NCI-H2107 treated with DMSO at 0.1 percent for 48 hours (cell line): ENCODE measurements around the gene AP3B1.

Experiments used
- DNase-seq: peaks from one replicate; lab custom pipeline; 2025; ENCODE audit not compliant: unreplicated experiment; lab: John Stamatoyannopoulos, UW

Gene AP3B1

DNA sequence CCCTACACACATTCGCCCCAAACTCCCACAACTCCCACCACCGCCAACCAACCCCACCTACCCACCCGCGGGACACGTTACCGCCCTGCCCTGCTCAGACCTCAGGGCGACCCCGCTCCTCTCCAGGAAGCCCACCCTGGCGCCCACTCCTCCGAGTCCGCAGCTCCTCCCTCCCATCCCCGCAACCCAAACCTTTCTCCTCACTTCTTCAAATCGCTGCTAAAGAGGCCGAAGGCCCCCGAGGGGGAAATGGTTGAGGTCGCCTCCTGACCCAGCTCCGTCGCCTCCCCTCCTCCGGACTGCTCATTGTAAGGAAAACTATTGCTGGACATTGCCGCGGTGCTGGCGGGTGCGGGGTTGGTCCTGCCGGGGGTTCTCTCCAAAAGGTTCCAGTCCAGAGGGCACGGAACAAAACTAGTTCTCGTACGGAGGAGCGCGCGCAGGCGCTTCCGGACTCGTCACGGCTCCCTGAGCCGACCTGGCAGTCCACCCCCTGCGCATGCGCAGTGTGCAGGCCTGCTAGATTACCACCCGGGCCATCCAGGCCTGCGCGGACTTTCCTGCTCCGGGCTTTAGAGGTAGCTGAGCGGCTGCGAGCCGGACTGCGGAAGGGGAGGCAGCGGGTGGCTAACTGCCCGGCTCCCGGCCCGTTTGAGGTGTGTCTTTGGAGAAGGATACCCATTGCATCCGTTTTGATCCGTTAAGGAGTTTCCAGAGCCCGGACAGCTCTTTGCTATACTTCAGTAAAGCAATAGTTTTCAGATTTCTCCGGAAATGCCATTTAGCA is at the start of gene AP3B1:
Gene AP3B1, minus strand, starts transcription at position 451 of the 787 bp plus-strand sequence. Its CDS starts 119 bp downstream, at position 332.
- DNase-seq: peak; percentile 71

- DNase-seq: no peak
These were observed 46.9 kb upstream of the AP3B1 start for GRCh38 chr5:78341440-78341839.

DNA sequence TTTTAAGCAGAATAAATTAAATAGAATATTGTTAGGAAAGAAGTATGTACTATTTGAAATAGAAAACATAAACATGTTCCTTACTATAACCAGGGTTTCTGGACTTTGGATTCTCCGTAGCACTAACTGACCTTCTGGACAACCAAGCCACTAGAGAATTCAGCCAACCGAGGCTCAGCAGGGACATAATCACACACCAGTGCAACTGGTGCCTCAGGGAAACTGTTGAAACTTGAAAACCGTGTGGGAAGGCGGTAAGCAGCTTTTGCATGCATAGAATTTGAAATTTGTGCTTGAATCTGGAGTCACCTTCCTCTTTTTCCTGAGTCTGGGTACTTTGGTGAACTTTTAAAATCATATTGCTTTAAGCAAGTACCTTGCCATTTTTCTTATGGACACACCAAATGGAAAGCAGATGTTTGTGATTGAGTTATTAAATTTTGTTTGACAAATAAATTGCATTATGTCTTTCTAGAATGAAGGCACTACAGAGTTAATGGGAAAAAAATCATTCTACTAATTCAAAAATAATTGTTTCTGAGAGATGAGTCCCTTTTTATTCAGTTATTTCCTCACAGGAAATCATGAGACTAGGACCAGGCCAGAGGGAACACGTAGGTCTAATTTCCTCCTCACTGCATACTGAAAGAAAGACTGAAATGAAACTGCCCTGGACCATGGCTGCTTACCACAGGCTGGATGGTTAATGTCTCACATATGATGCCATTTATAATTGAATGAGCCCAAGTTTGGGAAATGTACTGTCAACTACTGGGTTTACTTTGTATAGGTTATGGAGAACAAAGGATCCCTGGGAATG is 45.3 kb upstream of the AP3B1 start:
- DNase-seq: no peak

- DNase-seq: no peak
These were observed 42.2 kb upstream of the AP3B1 start for GRCh38 chr5:78336698-78337097.

DNA sequence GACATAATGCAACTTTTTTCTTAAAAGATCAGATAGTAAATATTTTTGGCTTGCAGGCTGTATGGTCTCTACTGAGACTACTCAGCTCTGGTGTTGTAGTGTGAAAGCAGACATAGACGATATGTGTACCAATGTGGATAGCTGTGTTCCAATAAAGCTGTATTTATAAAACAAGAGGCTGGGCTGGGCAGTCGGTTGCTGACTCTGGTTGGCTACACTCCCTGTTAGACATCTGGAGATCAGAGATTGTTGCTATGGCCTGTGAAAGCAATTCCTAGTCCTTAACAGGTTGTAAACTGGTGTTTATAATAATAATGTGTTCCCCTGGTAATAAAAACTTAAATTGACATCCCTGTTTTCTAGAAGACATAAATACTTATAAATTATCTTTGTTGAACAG is 41.5 kb upstream of the AP3B1 start:
- DNase-seq: no peak

GRCh38 chr5:78334811-78335210 is 40.3 kb upstream of the AP3B1 start:
- no peak for DNase-seq

GRCh38 chr5:78331523-78332080 is 37.1 kb upstream of the AP3B1 start:
- DNase-seq: no peak

GRCh38 chr5:78328585-78329173 is 34.2 kb upstream of the AP3B1 start:
- DNase-seq: no peak

DNA sequence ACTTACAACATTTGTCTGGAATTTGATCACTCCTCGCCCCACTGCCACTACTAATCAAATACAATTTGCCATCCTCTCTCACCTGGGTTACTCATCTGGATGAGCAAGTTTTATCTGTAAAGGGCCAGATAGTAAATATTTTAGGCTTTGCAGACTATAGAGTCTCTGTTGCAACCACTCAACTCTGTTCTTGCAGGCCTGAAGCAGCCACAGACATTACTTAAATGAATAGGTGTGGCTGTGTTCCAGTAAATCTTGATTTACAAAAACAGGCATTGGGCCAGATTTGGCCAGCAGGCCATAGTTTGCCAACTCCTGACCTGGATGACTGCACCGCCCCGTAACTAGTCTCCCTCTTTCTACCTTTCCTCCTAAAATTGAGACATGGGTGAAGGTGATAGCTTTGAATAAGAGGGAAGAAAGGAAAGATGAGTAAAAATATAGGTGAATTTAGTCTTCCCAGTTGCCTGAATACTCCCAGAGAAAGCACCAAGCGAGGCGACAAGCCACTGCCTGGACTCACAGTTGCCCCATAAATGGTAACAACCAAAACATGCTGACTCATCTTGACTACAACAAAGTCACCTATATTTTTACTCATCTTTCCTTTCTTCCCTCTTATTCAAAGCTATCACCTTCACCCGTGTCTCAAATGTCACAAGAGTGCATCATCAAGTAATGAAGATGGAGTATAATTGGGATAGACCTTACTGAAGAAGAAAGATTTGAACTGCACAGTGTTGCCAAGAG is 33.4 kb upstream of the AP3B1 start:
- no peak for DNase-seq

DNA sequence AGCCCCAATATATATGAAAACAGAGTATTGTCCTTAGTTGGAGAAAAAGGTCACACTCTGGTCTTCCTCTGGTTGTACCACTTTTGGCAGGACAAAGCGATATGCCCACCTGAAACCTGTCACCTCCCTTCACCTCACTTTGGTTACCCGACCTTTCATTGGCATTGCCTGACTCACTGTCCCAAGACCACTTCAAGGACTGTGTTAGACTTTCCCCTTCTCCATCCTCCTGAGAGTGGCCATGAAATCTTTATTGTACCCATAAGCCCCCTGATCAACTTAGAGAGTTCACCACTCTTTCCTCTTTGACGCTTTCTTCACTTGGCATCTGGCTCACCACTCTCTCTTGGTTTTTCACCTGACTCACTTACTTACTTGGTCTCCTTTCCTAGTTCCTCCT is 32.4 kb upstream of the AP3B1 start:
- DNase-seq: no peak

DNA sequence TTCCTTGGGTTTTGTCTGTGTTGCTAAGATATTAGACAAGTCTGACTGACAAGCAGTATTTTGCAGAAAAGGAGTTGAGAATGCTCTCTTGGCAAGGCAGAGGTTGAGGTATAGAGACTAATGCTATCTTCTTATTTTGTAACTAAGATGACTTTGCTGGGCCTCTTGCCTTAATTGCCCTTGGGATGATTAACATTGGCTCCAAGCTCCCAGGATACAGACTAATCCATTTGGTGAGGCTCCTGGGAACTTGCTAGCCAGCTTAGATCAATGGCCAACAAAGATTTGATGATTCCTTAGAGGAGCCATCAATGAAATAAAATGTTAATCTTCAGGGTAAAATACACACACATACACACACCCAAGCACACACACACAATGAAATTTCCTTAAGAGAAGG is 28.7 kb upstream of the AP3B1 start:
- no peak for DNase-seq

GRCh38 chr5:78320401-78320800 is 25.9 kb upstream of the AP3B1 start:
- DNase-seq: peak; percentile 24

GRCh38 chr5:78318337-78318736 is 23.8 kb upstream of the AP3B1 start:
- DNase-seq: no peak

DNA sequence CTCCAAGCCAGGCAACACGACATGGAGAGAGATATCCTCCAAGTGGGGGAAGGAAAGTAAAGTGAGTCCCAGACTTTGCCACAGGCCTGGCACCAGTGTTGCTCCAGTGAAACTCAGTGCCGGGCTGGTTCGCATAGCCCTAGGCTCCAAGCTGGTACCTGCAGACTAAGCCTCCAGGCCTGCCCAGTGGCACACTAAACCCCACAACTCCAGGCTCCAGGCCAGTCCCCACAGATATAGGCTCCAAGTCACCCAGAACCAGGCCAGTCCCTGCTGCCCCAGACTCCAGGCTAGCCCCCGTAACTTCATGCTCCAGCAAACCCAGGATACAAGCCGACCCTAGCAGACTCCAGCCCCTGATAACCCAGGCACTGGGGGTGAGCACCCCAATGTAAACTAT is 23.0 kb upstream of the AP3B1 start:
- no peak for DNase-seq

- DNase-seq: no peak
These were observed 14.2 kb upstream of the AP3B1 start for GRCh38 chr5:78308703-78309102.

GRCh38 chr5:78300464-78301045 is 6.1 kb upstream of the AP3B1 start:
- DNase-seq: no peak

GRCh38 chr5:78295035-78295961 is 800 bp upstream of the AP3B1 start:
- peak; percentile 6 for DNase-seq

DNA sequence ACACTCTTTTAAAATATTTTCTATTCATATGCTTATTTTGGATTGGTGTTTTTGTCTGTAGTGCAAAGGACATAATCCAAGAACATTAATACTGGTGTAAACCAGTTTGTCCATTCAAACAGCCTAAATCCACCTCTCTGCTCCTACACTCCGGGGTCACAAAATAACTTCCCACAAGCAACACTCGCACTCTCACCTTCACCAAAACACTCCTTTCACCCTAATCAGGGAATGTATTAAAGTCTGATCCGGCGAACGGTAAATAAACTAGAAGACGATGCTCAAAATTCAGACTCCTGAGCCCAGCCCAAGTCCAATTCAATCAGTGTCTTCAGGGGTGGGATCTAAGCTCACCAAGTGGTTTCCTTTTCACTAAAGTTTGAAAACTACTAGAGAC is 649 bp downstream of the AP3B1 start:
- no peak for DNase-seq

GRCh38 chr5:78291687-78292086 is 2.8 kb downstream of the AP3B1 start:
- no peak for DNase-seq
